Suppressor macrophage (primary cell): ENCODE results near the gene KRT6B.

Experiments
- DNase-seq, 4 experiments: peaks; one replicate each; pipeline ENCODE4 v3.0.0-alpha.2; 2020 to 2022

KRT6B gene

GRCh38 chr12:52411815-52412214 lies 40.1 kb downstream of the KRT6B start:
- no peak for DNase-seq

GRCh38 chr12:52410589-52411248 lies 41.2 kb downstream of the KRT6B start:
- DNase-seq = peak in 3 of 4 experiments; percentile 4 to 23 (median 9)

GRCh38 chr12:52407918-52408317 lies 44.0 kb downstream of the KRT6B start:
- DNase-seq = no peak

- no peak for DNase-seq
Measured at GRCh38 chr12:52405922-52406385, 46.0 kb downstream of the KRT6B start, which contains the start of gene KRT82. KRT82 (minus strand) TSS chr12:52406335; CDS start chr12:52406277, 58 bp downstream.

- DNase-seq = no peak
Measured at GRCh38 chr12:52404951-52405350, 47.0 kb downstream of the KRT6B start.

GRCh38 chr12:52403561-52403960 lies 48.4 kb downstream of the KRT6B start:
- no peak for DNase-seq

- DNase-seq = peak in 3 of 4 experiments; percentile 16 to 35 (median 31)
Measured at GRCh38 chr12:52402873-52403540, 48.9 kb downstream of the KRT6B start.

- DNase-seq = no peak
Measured at GRCh38 chr12:52402377-52402776, 49.6 kb downstream of the KRT6B start.

GRCh38 chr12:52401926-52402325 lies 50.0 kb downstream of the KRT6B start:
- no peak for DNase-seq

GRCh38 chr12:52401526-52401925 lies 50.4 kb downstream of the KRT6B start:
- DNase-seq = no peak

- DNase-seq = no peak
Measured at GRCh38 chr12:52400906-52401305, 51.0 kb downstream of the KRT6B start.

GRCh38 chr12:52399756-52400155 lies 52.2 kb downstream of the KRT6B start:
- DNase-seq = no peak

- no peak for DNase-seq
Measured at GRCh38 chr12:52398176-52398575, 53.8 kb downstream of the KRT6B start.

GRCh38 chr12:52396656-52397055 lies 55.3 kb downstream of the KRT6B start:
- no peak for DNase-seq
